PC-9 (cell line): Measurements from ENCODE around the gene DISC1. TPM values are rescaled to one million over a fixed set of nuclear protein-coding genes. Genes with fewer than 3 reads are reported as not detected.
"Not testable (repeated sequence)": the region's sequence is repeated elsewhere in the genome, so short reads cannot be mapped to it uniquely, and the experiment has no call there.

Experiments
- BruUV-seq: library from RNA; stranded (reverse); fragments of 400-500 nt; replicated peaks from 2 replicates; lab custom pipeline; 2021; lab: Mats Ljungman, UMichigan
- CTCF ChIA-PET: fragments of 300-600 bp; sonication (Branson Sonifier 250); formaldehyde crosslinking; loops from one replicate; lab custom pipeline; 2022; ENCODE audit warnings: antibody characterized with exemption; lab: Charles Lee
- POLR2A ChIA-PET: fragments of 300-600 bp; sonication (Branson Sonifier 250); formaldehyde crosslinking; loops from one replicate; lab custom pipeline; 2022; ENCODE audit warnings: antibody characterized with exemption; ENCODE audit not compliant: unreplicated experiment; lab: Charles Lee
- DNase-seq, 2 experiments: peaks; one replicate each; pipeline versions ENCODE4 v3.0.0 to v3.0.0-alpha.2; 2015 to 2022; ENCODE audit warnings: mixed read lengths in 1 of 2
- H2AFZ ChIP-seq: fragments of 200-600 bp; sonication (generic); 2 replicates; pipeline ENCODE4 v1.8.1; 2017; ENCODE audit warnings: antibody characterized with exemption
- H3F3A ChIP-seq: fragments of 200-600 bp; sonication (generic); 2 replicates; pipeline ENCODE4 v1.8.1; 2017; ENCODE audit warnings: antibody characterized with exemption, mild to moderate bottlenecking, low read depth; ENCODE audit not compliant: insufficient read depth
- H3K27ac ChIP-seq: fragments of 200-600 bp; sonication (generic); 2 replicates; pipeline ENCODE4 v1.6.1; 2016; ENCODE audit warnings: mixed run types
- H3K27me3 ChIP-seq: fragments of 200-600 bp; sonication (generic); 2 replicates; pipeline ENCODE4 v1.6.1; 2016; ENCODE audit warnings: low read depth, mixed run types; ENCODE audit not compliant: insufficient read depth
- H3K36me3 ChIP-seq: fragments of 200-600 bp; sonication (generic); 2 replicates; pipeline ENCODE4 v1.6.1; 2016; ENCODE audit warnings: low read depth, mixed run types
- H3K4me1 ChIP-seq: fragments of 200-600 bp; sonication (generic); replicated peaks from 2 replicates; pipeline ENCODE4 v1.6.1; 2016; ENCODE audit warnings: mixed run types; ENCODE audit not compliant: insufficient read depth
- H3K4me2 ChIP-seq: fragments of 200-600 bp; sonication (generic); 2 replicates; pipeline ENCODE4 v1.6.1; 2017; ENCODE audit warnings: mixed run types
- H3K4me3 ChIP-seq: fragments of 200-600 bp; sonication (generic); 2 replicates; pipeline ENCODE4 v1.6.1; 2016; ENCODE audit warnings: mixed run types
- H3K79me2 ChIP-seq: fragments of 200-600 bp; sonication (generic); 2 replicates; pipeline ENCODE4 v1.6.1; 2017; ENCODE audit warnings: low read depth, mixed run types
- H3K9me2 ChIP-seq: fragments of 200-600 bp; sonication (generic); 2 replicates; pipeline ENCODE4 v1.8.1; 2017; ENCODE audit warnings: mild to moderate bottlenecking; ENCODE audit not compliant: insufficient read depth
- H3K9me3 ChIP-seq: fragments of 200-600 bp; sonication (generic); 2 replicates; pipeline ENCODE4 v1.8.1; 2016; ENCODE audit warnings: low read depth; ENCODE audit not compliant: insufficient read depth
- H4K20me1 ChIP-seq: fragments of 200-600 bp; sonication (generic); 2 replicates; pipeline ENCODE4 v1.8.1; 2017; ENCODE audit not compliant: insufficient read depth
- EZH2 ChIP-seq: fragments of 200-600 bp; sonication (generic); IDR thresholded peaks from 2 replicates; pipeline ENCODE4 v1.8.0; 2017; ENCODE audit warnings: antibody characterized with exemption, low read depth
- intact Hi-C: fragments of 100-400 bp; cut with micrococcal nuclease; formaldehyde crosslinking; loops from one replicate; pipeline ENCODE4 v1.10.0; 2022; ENCODE audit not compliant: unreplicated experiment
- total RNA-seq: library from RNA; stranded (reverse); gene quantifications from 2 replicates; pipeline ENCODE4 v1.2.3, GENCODE V29; 2021
- TF ChIP-seq, protein P1 (sequence below): fragments of 200-600 bp; sonication (generic); conservative IDR thresholded peaks from 2 replicates; pipeline ENCODE4 v1.6.1; 2017; ENCODE audit warnings: mixed run types, antibody characterized with exemption, mild to moderate bottlenecking, moderate library complexity

Gene DISC1
- total RNA-seq, 1 experiment from 2014 or later, result 7.4 TPM

DNA sequence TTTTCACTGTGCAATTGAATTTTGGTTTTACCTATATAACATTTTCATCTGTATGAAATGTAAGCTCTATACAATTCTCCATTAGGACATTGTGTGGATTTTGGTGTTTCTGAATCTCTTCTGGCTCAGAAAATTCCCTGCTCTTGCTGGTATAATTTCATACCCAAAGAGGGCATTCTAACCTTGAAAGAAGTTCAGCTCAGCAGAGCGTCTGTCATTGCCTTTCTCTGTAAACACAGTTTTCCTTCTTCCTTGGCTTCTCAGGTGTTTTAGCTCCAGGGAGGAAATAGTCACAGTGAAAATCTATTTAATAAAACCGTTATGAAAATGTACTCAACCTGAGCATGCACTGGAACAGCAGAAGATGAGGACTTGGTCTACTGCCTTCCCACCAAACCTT lies 16.0 kb downstream of the DISC1 start:
- Histone ChIP-seq H3K27ac (no peak overlapping the region), H4K20me1 (no peaks in the 10 kb centered on the region), H2AFZ (no peak overlapping the region), H3K4me3 (no peak overlapping the region), H3K36me3 (no peaks in the 10 kb centered on the region), H3K4me2 (no peak overlapping the region), H3K9me2 (no peaks in the 10 kb centered on the region), H3K27me3 (no peaks in the 10 kb centered on the region), H3K9me3 (peaks cover 3% of the 10 kb centered on the region; the same call in 1 of the 2 replicates), H3F3A (no peaks in the 10 kb centered on the region), H3K4me1 (no peaks in the 10 kb centered on the region), H3K79me2 (no peaks in the 10 kb centered on the region)
- no peak for TF ChIP-seq EZH2
- TF ChIP-seq, protein P1, sequence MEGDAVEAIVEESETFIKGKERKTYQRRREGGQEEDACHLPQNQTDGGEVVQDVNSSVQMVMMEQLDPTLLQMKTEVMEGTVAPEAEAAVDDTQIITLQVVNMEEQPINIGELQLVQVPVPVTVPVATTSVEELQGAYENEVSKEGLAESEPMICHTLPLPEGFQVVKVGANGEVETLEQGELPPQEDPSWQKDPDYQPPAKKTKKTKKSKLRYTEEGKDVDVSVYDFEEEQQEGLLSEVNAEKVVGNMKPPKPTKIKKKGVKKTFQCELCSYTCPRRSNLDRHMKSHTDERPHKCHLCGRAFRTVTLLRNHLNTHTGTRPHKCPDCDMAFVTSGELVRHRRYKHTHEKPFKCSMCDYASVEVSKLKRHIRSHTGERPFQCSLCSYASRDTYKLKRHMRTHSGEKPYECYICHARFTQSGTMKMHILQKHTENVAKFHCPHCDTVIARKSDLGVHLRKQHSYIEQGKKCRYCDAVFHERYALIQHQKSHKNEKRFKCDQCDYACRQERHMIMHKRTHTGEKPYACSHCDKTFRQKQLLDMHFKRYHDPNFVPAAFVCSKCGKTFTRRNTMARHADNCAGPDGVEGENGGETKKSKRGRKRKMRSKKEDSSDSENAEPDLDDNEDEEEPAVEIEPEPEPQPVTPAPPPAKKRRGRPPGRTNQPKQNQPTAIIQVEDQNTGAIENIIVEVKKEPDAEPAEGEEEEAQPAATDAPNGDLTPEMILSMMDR, result no peak
- ChIA-PET CTCF (interaction anchor here (0.7 kb wide), 1 partner anchor 960 kb away, joined by 4 read pairs; no protein-coding TSS in a partner anchor), POLR2A (interaction anchor here (0.6 to 0.7 kb wide), 2 partner anchors 108 to 737 kb away, joined by 3 read pairs; no protein-coding TSS in a partner anchor)
- no peak for DNase-seq
- BruUV-seq, result no TSS peak
- intact Hi-C loops, result no loop called here

DNA sequence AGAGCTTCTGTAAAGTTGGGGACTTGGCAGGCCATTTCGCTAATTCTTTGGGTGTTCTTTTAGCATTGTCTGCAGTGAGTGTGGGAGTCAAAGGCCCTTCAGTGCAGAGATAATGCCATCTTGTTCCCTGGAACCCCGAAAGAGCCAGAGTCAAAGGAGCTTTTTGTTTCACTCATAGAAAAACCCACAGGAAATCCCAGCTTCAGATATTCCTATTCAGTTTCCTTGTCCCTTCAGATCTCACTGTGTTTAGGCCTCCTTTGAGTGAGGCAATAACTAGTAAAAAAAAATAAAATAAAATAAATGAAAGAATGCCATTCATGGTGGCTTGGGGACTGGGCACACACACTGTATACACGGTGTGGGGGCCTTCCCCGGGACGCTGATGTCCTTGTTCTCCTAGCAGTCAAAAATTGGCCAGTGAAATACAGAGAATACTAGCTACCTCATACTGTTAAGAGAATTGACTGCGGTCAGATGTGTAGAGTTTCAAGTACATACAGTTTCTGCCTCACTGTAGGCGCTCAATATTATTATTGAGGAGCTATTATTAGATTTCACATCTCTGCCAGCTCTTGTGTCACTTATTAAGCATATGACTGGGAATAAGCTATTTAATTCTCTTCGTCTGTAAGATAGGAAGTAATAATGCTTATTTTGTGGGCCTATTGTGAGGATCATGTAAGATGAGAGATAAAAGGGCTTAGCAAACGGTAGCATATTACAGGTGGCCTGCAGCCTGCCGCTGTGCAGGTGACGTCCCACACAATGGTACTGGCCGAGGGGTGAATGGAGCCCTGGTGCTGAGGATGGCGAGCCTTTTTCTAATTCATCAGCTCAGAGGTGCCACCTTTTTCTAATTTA lies 16.7 kb downstream of the DISC1 start:
- H3K27ac ChIP-seq, result no peak overlapping the region
- no peaks in the 10 kb centered on the region for H3K27me3 ChIP-seq
- BruUV-seq, result no TSS peak
- POLR2A ChIA-PET, result interaction anchor here (0.6 kb wide), 1 partner anchor 107 kb away, joined by 3 read pairs; no protein-coding TSS in a partner anchor
- H3K4me2 ChIP-seq, result no peak overlapping the region
- no peak overlapping the region for H2AFZ ChIP-seq
- intact Hi-C loops, result no loop called here
- peaks cover 3% of the 10 kb centered on the region; the same call in 1 of the 2 replicates for H3K9me3 ChIP-seq
- DNase-seq, result no peak
- no peaks in the 10 kb centered on the region for H3F3A ChIP-seq
- TF ChIP-seq EZH2, result no peak
- TF ChIP-seq, protein P1, result no peak
- no peak overlapping the region for H3K4me3 ChIP-seq
- no peaks in the 10 kb centered on the region for H3K9me2 ChIP-seq
- CTCF ChIA-PET, result interaction anchor here (0.7 kb wide), 1 partner anchor 959 kb away, joined by 4 read pairs; no protein-coding TSS in a partner anchor
- H4K20me1 ChIP-seq, result no peaks in the 10 kb centered on the region
- H3K79me2 ChIP-seq, result no peaks in the 10 kb centered on the region
- H3K4me1 ChIP-seq, result no peaks in the 10 kb centered on the region
- H3K36me3 ChIP-seq, result no peaks in the 10 kb centered on the region

DNA sequence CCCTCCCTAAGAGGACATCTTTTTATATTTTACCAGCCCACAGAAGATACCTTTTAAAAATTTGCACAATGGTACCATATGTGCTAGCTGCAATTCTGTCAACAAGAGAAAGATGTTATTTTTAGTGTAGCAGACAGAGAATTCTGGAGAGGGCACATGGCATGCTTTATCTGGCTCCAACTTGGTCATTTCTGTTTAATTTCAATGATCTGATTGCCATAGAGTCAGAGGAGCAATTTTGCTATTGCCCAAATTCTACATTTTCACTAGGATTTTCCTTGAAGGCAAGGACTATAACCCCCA lies 17.3 kb downstream of the DISC1 start:
- Histone ChIP-seq H3F3A (no peaks in the 10 kb centered on the region), H4K20me1 (no peaks in the 10 kb centered on the region), H3K27ac (no peak overlapping the region), H3K79me2 (no peaks in the 10 kb centered on the region), H3K36me3 (no peaks in the 10 kb centered on the region), H3K9me2 (no peaks in the 10 kb centered on the region), H3K4me2 (no peak overlapping the region), H3K27me3 (no peaks in the 10 kb centered on the region), H3K9me3 (peaks cover 3% of the 10 kb centered on the region; the same call in 1 of the 2 replicates), H2AFZ (no peak overlapping the region), H3K4me1 (no peaks in the 10 kb centered on the region), H3K4me3 (no peak overlapping the region)
- no peak for TF ChIP-seq EZH2
- TF ChIP-seq, protein P1, result no peak
- DNase-seq, result no peak
- ChIA-PET POLR2A (no interaction called here), CTCF (no interaction called here)
- intact Hi-C loops, result no loop called here
- no TSS peak for BruUV-seq

DNA sequence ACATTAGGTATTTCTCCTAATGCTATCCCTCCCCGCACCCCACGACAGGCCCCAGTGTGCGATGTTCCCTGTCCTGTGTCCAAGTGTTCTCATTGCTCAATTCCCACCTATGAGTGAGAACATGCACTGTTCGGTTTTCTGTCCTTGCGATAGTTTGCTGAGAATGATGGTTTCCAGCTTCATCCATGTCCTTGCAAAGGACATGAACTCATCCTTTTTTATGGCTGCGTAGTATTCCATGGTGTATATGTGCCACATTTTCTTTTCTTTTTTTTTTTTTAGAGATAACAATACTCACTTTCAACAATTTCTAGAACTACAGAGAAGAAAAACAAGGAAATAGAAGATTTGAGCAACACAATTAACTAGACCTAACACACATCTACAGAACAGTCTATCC lies 19.0 kb downstream of the DISC1 start:
- intact Hi-C loops, H4K20me1 ChIP-seq, H3K4me3 ChIP-seq, H3K9me3 ChIP-seq, CTCF ChIA-PET, H3K36me3 ChIP-seq, H3K9me2 ChIP-seq, DNase-seq, BruUV-seq, H3K27ac ChIP-seq, H3K4me2 ChIP-seq, H3K79me2 ChIP-seq, H3K27me3 ChIP-seq, H3K4me1 ChIP-seq, H3F3A ChIP-seq, POLR2A ChIA-PET, H2AFZ ChIP-seq: not testable (repeated sequence)

DNA sequence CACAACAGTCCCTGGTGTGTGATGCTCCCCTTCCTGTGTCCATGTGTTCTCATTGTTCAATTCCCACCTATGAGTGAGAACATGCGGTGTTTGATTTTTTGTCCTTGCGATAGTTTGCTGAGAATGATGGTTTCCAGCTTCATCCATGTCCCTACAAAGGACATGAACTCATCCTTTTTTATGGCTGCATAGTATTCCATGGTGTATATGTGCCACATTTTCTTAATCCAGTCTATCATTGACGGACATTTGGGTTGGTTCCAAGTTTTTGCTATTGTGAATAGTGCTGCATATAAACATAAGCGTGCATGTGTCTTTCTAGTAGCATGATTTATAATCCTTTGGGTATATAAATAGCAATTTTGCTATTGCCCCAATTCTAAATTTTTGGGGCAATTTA lies 19.6 kb downstream of the DISC1 start:
- POLR2A ChIA-PET, H3K9me3 ChIP-seq, H3K36me3 ChIP-seq, H3K27ac ChIP-seq, H3K4me3 ChIP-seq, H3K27me3 ChIP-seq, DNase-seq, intact Hi-C loops, H2AFZ ChIP-seq, H3K4me2 ChIP-seq, H3F3A ChIP-seq, H3K4me1 ChIP-seq, CTCF ChIA-PET, H3K9me2 ChIP-seq, H3K79me2 ChIP-seq, BruUV-seq, H4K20me1 ChIP-seq: not testable (repeated sequence)
